ENCODE measurements around the gene FAM3C. TPM values are rescaled to one million over a fixed set of nuclear protein-coding genes. Genes with fewer than 3 reads are reported as not detected.

The FAM3C gene
- total and polyA plus RNA-seq, 4 donors, result 16.5 to 32.3 (median 22.5) TPM

GRCh38 chr7:121301446-121302213, 94.5 kb downstream of the FAM3C start:
- Histone ChIP-seq H3K4me3 (ENCODE audit: low read depth in 1 of 3, low read length in 3 of 3) (no peak overlapping the region), H3K4me1 (ENCODE audit: control insufficient read depth in 4 of 4, insufficient read depth in 4 of 4, low read length in 3 of 4) (peaks cover 0 to 4% (median under 1%) of the 10 kb centered on the region in 4 donors), H3K27me3 (ENCODE audit: control insufficient read depth in 4 of 4, insufficient read depth in 4 of 4, low read length in 3 of 4) (no peaks in the 10 kb centered on the region), H3K36me3 (ENCODE audit: control insufficient read depth in 4 of 4, insufficient read depth in 3 of 4, low read depth in 1 of 4, low read length in 3 of 4) (peaks cover 0 to under 1% (median under 1%) of the 10 kb centered on the region in 4 donors), H3K9me3 (ENCODE audit: control insufficient read depth in 4 of 4, low read length in 3 of 4) (no peaks in the 10 kb centered on the region), H3K27ac (ENCODE audit: low read depth in 1 of 2, low read length in 2 of 2) (no peak overlapping the region), H3K9ac (ENCODE audit: low read depth in 1 of 2, low read length in 2 of 2) (no peak overlapping the region)
- TF ChIP-seq RXRA (IDR thresholded peaks at IDR 0.05) (no peak), CTCF (IDR thresholded peaks at IDR 0.05; ENCODE audit: low read depth, low read length, missing input control) (no peak), EGR1 (IDR thresholded peaks at IDR 0.05; ENCODE audit: low read depth in 2 of 2) (no peak), GABPA (IDR thresholded peaks at IDR 0.05 in 1 of 2, conservative IDR thresholded peaks at IDR 0.05 in 1 of 2) (no peak), ATF3 (IDR thresholded peaks at IDR 0.05) (no peak), YY1 (IDR thresholded peaks at IDR 0.05) (no peak), NR2F2 (IDR thresholded peaks at IDR 0.05) (no peak), HNF4A (conservative IDR thresholded peaks at IDR 0.05) (no peak), ZBTB33 (IDR thresholded peaks at IDR 0.05) (no peak), FOXA2 (IDR thresholded peaks at IDR 0.05) (no peak), MAX (IDR thresholded peaks at IDR 0.05) (no peak), TAF1 (conservative IDR thresholded peaks at IDR 0.05) (no peak), RAD21 (IDR thresholded peaks at IDR 0.05) (no peak), FOXA1 (IDR thresholded peaks at IDR 0.05) (no peak), REST (IDR thresholded peaks at IDR 0.05) (no peak), HNF4G (IDR thresholded peaks at IDR 0.05) (no peak), JUND (IDR thresholded peaks at IDR 0.05) (no peak), SP1 (IDR thresholded peaks at IDR 0.05) (no peak)
- WGBS, result 84% methylated on average over 9 of the region's 9 CpGs
- no peak for DNase-seq (ENCODE audit: low spot score)
